HG03103 (cell line): ENCODE data around the gene HSPA4L.

Experiments used
- ATAC-seq: cut with Tn5 transposase; IDR thresholded peaks from one replicate; pipeline ENCODE4 v1.9.1; 2021; ENCODE audit warnings: low read depth; ENCODE audit not compliant: unreplicated experiment

HSPA4L gene

DNA sequence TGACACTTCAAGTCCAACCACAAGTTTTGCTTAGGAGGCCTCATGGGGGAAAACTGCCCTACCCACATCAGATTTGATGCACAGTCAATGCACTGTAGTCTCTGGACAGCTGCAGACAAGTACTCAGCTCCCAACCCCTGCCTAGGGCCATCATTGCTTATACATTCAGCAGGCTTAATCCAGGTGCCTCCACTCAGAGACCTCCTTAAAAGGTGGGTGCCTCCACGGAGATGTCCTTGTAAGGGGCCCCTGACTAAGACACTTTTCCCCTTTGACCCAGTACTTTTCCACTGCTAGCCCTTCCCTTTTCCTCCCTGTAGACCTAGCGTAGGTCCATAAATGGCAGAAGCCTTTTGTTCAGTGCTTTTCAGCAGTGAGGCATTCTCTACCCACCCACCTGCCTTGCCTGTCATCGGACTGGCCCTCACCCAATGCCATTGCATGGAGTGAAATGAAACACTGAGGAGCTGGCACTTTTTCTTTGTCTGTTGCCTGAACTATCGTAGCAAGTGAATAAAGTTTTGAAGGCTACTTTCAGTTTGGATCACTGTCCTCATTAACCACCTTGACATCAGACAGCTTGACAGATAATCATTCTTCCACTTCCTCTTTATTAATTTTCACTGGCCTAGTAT is 74.8 kb downstream of the HSPA4L start:
- peak; percentile 79 for ATAC-seq

DNA sequence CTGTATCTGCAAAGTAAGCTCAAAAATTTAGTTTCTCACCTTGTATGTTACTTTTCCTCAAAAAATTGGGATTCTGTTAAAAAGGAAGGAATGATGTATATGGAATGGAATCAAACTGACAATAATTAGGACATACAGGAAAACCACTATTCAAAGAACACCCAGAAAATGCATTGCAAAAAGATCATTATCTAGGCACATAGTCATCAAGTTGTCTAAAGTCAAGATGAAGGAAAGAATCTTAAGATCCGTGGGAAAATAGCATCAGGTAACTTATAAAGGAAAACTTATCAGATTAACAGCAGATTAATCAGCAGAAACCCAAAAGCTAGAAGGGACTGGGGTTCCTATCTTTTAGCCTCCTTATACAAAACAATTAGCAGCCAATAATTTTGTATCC is 75.5 kb downstream of the HSPA4L start:
- no peak for ATAC-seq

DNA sequence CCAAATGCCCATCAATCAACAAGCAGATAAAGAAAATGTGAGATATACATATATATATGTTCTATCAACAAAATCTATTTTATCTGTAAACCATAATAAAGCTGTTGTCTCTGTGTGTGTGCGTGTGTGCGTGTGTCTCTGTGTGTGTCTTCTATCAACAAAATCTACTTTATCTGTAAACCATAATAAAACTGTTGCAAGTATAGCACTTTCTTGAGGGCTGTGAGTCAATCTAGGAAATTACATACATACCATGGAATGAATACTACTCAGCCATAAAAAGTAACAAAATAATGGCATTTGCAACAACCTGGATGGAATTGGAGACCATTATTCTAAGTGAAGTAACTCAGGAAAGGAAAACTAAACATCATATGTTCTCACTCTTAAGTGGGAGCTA is 86.1 kb downstream of the HSPA4L start:
- no peak for ATAC-seq

DNA sequence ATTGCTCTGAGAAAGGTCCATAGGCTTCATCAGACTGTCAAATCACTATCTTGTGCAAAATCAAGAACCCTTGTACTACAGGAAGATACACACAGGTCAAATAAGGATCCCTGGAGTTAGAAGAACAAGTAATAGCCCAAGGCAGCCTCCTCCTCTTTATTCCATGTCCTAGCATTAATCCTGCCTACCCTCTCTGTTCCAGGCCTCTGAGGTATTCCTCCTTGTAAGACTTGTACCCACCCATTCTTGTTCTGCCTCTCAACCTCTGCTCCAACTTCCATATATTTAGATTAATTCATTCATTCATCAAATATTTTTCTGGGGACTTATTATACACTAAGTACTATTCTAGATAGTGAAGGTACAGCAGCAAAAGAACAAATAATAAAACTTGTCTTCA is 88.2 kb downstream of the HSPA4L start:
- no peak for ATAC-seq

DNA sequence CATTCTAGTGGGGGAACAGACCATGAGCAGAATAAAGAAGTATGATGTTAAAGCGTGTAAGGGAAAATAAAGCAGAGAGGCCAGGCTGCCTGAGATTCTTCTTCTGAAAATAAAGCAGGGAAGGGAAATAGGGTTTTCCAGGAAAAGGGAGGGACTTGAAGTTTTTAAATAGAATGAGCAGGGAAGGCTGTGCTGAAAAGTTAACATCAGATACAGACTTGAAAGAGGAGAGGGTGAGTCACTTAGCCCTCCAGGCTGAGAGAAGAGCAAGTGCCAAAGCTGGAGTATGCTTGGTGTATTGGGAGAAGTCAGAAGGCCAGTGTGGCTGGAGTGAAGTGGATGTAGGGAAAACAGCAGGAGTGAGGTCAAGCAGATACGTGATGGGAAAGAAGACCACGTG is 88.6 kb downstream of the HSPA4L start:
- no peak for ATAC-seq

DNA sequence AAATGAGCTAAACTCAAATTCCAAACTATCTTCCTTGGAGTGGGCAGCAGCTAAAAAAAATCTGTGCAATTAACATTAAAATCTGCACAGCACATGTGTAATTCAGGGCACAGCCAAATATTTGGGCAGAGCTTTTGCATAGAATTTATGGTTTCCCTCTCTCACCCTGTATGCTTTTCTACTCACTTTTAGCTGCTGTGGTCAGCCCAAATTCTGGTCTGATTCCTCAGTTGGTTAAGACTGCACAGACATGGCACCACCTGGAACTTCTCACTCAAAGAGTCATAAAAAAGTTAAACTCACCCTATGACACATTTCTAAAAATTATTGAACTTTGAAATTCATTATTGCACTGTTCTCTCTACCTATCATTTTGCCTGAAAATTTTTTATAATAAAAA is 93.7 kb downstream of the HSPA4L start:
- ATAC-seq: no peak

DNA sequence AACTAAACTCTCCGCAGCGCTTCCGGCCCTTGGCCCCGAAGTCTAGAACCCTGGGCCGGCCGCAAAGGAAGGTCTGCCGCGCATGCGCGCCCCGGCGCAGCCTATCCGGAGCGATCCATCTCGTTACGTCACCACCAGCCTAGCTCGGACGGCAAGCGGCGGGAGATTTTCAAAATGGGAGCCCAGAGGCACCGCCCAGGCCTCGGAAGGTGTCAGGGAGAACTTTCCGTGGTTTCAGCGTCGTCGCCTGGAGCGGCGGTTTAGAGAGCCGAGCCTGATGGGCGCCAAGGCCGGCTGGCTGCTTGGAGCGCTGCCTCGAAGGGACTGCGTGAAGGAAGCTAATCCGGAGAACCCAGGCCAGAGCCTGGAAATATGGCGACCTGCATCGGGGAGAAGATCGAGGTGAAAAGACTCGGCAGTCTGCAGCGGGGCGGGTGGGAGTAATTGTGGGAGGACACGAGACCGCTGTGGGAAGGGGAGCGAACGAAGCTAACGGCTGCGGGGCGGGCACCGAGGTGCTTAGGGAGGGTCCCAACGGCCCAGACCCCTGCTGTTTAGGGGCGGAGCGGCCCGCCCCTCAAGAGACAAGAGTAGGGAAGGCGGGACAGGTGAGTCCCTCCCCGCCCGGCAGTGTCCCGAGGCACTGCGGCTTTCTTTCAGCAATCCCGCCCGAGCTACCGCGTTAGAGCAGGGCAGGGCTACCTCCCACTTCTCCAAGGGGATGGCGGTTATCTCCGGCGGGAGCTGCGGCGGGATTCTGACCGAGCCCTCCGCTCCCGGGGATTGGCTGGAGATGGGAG is 98.8 kb downstream of the HSPA4L start, which contains the start of gene PLK4:
PLK4 (plus strand) TSS at position 131 of the 800 bp plus-strand sequence; CDS start at position 373, 242 bp downstream.
- ATAC-seq: peak; percentile 91

DNA sequence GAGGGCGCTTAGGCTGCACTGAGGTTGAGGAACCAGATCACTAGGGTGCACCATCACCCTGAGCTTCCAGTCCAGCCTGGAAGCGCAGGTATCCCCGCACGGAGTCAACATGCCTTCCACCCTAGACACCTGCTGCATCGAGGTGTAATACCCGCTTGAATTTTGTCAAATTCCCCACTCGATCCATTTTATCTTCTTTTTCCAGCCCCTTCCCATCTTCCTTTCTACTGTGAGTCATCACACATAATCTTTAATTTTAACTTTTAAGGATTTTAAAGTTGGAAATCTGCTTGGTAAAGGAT is 99.4 kb downstream of the HSPA4L start:
- ATAC-seq: peak; percentile 29

DNA sequence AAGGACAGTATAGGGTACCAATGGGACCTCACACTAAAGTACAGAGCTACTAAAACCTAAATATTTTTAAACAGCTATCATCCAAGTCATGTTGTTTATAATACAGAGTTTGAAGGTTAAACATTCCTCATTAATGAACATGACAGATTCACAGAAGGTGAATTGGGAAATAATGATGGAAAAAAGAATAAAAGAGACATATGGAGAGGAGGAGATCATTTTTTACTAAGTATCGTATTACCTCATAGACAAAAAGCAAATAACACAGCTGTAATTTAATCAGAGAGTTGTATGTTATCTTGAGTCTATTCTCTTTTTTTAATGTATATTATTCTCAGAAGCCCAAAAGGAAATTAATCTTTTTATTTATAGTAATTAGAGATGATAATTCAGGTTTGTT is 106.4 kb downstream of the HSPA4L start:
- no peak for ATAC-seq

DNA sequence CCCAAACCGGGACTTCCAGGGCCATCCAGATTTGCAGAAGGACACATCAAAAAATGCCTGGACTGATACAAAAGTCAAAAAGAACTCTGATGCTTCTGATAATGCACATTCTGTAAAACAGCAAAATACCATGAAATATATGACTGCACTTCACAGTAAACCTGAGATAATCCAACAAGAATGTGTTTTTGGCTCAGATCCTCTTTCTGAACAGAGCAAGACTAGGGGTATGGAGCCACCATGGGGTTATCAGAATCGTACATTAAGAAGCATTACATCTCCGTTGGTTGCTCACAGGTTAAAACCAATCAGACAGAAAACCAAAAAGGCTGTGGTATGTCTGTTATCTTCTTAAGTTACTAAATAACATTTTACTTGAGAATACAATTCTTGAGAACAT is 107.8 kb downstream of the HSPA4L start:
- ATAC-seq: no peak
